H9 (cell line): Measurements from ENCODE around the gene MON1A. TPM values are rescaled to one million over a fixed set of nuclear protein-coding genes. Genes with fewer than 3 reads are reported as not detected.

Source experiments
- DNase-seq: peaks from one replicate; pipeline ENCODE4 v3.0.0-alpha.2; 2017
- H2AFZ ChIP-seq: one replicate; pipeline ENCODE4 v1.6.1; 2013; ENCODE audit warnings: mild to moderate bottlenecking, low read length, control low read depth, moderate library complexity
- H2AK5ac ChIP-seq: 2 replicates; pipeline ENCODE4 v1.6.1; 2013; ENCODE audit warnings: low read length, control low read depth, mixed read lengths; ENCODE audit not compliant: insufficient read length
- H2BK120ac ChIP-seq: one replicate; pipeline ENCODE4 v1.6.1; 2013; ENCODE audit warnings: low read depth, mild to moderate bottlenecking, low read length, control low read depth, inconsistent platforms; ENCODE audit not compliant: poor library complexity, severe bottlenecking
- H2BK12ac ChIP-seq: 2 replicates; pipeline ENCODE4 v1.6.1; 2013; ENCODE audit warnings: low read length, control low read depth, mixed read lengths, low read depth; ENCODE audit not compliant: insufficient read length
- H2BK15ac ChIP-seq: 2 replicates; pipeline ENCODE4 v1.6.1; 2013; ENCODE audit warnings: low read depth, low read length, control low read depth
- H2BK20ac ChIP-seq: one replicate; pipeline ENCODE4 v1.6.1; 2013; ENCODE audit warnings: low read depth, mild to moderate bottlenecking, low read length, control low read depth, inconsistent platforms; ENCODE audit not compliant: poor library complexity, severe bottlenecking
- H2BK5ac ChIP-seq: 2 replicates; pipeline ENCODE4 v1.6.1; 2013; ENCODE audit warnings: low read length, control low read depth, mixed read lengths; ENCODE audit not compliant: insufficient read length
- H3K14ac ChIP-seq: 2 replicates; pipeline ENCODE4 v1.6.1; 2013; ENCODE audit warnings: low read length, control low read depth; ENCODE audit not compliant: insufficient read depth
- H3K18ac ChIP-seq: 2 replicates; pipeline ENCODE4 v1.6.1; 2013; ENCODE audit warnings: low read depth, mild to moderate bottlenecking, mixed read lengths, low read length, control low read depth; ENCODE audit not compliant: insufficient read length
- H3K23ac ChIP-seq: 2 replicates; pipeline ENCODE4 v1.6.1; 2013; ENCODE audit warnings: low read length, control low read depth, mixed read lengths, low read depth; ENCODE audit not compliant: insufficient read length
- H3K23me2 ChIP-seq: 2 replicates; pipeline ENCODE4 v1.6.1; 2013; ENCODE audit warnings: low read depth, mild to moderate bottlenecking, mixed read lengths, low read length, control low read depth; ENCODE audit not compliant: insufficient read length, poor library complexity, severe bottlenecking
- H3K27ac ChIP-seq: 2 replicates; pipeline ENCODE4 v1.5.1; 2013; ENCODE audit warnings: low read length, control low read depth, mixed read lengths, low read depth; ENCODE audit not compliant: insufficient read length
- H3K27me3 ChIP-seq: 2 replicates; pipeline ENCODE4 v1.6.1; 2013; ENCODE audit warnings: low read length, control low read depth, inconsistent platforms; ENCODE audit not compliant: insufficient read depth
- H3K4ac ChIP-seq: 2 replicates; pipeline ENCODE4 v1.6.1; 2013; ENCODE audit warnings: low read depth, mild to moderate bottlenecking, control low read depth, inconsistent platforms, low read length, moderate library complexity
- H3K4me1 ChIP-seq: 2 replicates; pipeline ENCODE4 v1.6.1; 2013; ENCODE audit warnings: low read length, control low read depth, inconsistent platforms; ENCODE audit not compliant: insufficient read depth
- H3K4me2 ChIP-seq: 2 replicates; pipeline ENCODE4 v1.6.1; 2013; ENCODE audit warnings: low read length, control low read depth, mixed read lengths; ENCODE audit not compliant: insufficient read length, insufficient read depth
- H3K56ac ChIP-seq: 2 replicates; pipeline ENCODE4 v1.6.1; 2013; ENCODE audit warnings: low read depth, mild to moderate bottlenecking, mixed read lengths, low read length, control low read depth; ENCODE audit not compliant: insufficient read length
- H3K79me1 ChIP-seq: 2 replicates; pipeline ENCODE4 v1.6.1; 2013; ENCODE audit warnings: low read depth, mild to moderate bottlenecking, moderate library complexity, low read length, control low read depth, inconsistent platforms; ENCODE audit not compliant: insufficient read depth, poor library complexity, severe bottlenecking
- H3K79me2 ChIP-seq: 2 replicates; pipeline ENCODE4 v1.6.1; 2013; ENCODE audit warnings: low read length, control low read depth, inconsistent platforms; ENCODE audit not compliant: insufficient read depth
- H3K9ac ChIP-seq: 2 replicates; pipeline ENCODE4 v1.6.1; 2013; ENCODE audit warnings: low read length, control low read depth, mixed read lengths; ENCODE audit not compliant: insufficient read length; ENCODE audit errors: extremely low read depth
- H3K9me3 ChIP-seq: one replicate; pipeline ENCODE4 v1.6.1; 2013; ENCODE audit warnings: low read depth, low read length, inconsistent platforms; ENCODE audit not compliant: control insufficient read depth
- H3T11ph ChIP-seq: one replicate; pipeline ENCODE4 v1.6.1; 2013; ENCODE audit warnings: mild to moderate bottlenecking, low read length, control low read depth, inconsistent platforms
- H4K20me1 ChIP-seq: one replicate; pipeline ENCODE4 v1.6.1; 2013; ENCODE audit not compliant: control insufficient read depth, insufficient read length, insufficient read depth
- H4K5ac ChIP-seq: 2 replicates; pipeline ENCODE4 v1.6.1; 2013; ENCODE audit warnings: low read depth, mild to moderate bottlenecking, mixed read lengths, low read length, control low read depth; ENCODE audit not compliant: insufficient read length
- H4K8ac ChIP-seq: replicated peaks from 2 replicates; pipeline ENCODE4 v1.6.1; 2013; ENCODE audit warnings: low read length, control low read depth, mixed read lengths, low read depth; ENCODE audit not compliant: insufficient read length
- H4K91ac ChIP-seq: 2 replicates; pipeline ENCODE4 v1.6.1; 2013; ENCODE audit warnings: low read depth, mild to moderate bottlenecking, moderate library complexity, mixed read lengths, low read length, control low read depth; ENCODE audit not compliant: insufficient read length
- H3K27ac Mint-ChIP-seq, 3 experiments: 2 replicates in 2 of 3; 3 replicates in 1 of 3; pipeline ENCODE4 v1.8.0; 2020 to 2021; ENCODE audit warnings: mixed read lengths in 3 of 3, mild to moderate bottlenecking in 1 of 3, moderate library complexity in 1 of 3
- H3K27me3 Mint-ChIP-seq: 2 replicates; pipeline ENCODE4 v1.8.0; 2021; ENCODE audit warnings: low read depth, mild to moderate bottlenecking, moderate library complexity, mixed read lengths
- H3K36me3 Mint-ChIP-seq, 3 experiments: 2 replicates in 2 of 3; 3 replicates in 1 of 3; pipeline ENCODE4 v1.8.0; 2020 to 2021; ENCODE audit warnings: low read depth in 3 of 3, mixed read lengths in 3 of 3; ENCODE audit not compliant: insufficient read depth in 1 of 3
- H3K4me1 Mint-ChIP-seq, 2 experiments: 2 replicates each; pipeline ENCODE4 v1.8.0; 2020; ENCODE audit warnings: mixed read lengths in 2 of 2
- H3K4me3 Mint-ChIP-seq, 2 experiments: 2 replicates in 1 of 2; 3 replicates in 1 of 2; pipeline ENCODE4 v1.8.0; 2020 to 2021; ENCODE audit warnings: mild to moderate bottlenecking in 2 of 2, mixed read lengths in 2 of 2, moderate library complexity in 1 of 2
- H3K9me3 Mint-ChIP-seq, 2 experiments: 2 replicates in 1 of 2; 3 replicates in 1 of 2; pipeline ENCODE4 v1.8.0; 2020; ENCODE audit warnings: mild to moderate bottlenecking in 2 of 2, mixed read lengths in 2 of 2, moderate library complexity in 1 of 2
- WGBS: extraction: QIAGEN DNeasy Blood & Tissue Kit; methylation state at CpG from one replicate; pipeline ENCODE4 v1.1.7; 2013; ENCODE audit warnings: missing lambda C conversion rate, low lambda C conversion rate, mixed read lengths; ENCODE audit not compliant: insufficient read length; ENCODE audit errors: extremely low coverage; 5-methylcytosine and 5-hydroxymethylcytosine counted together
- total RNA-seq: library from RNA; stranded (reverse); gene quantifications from 2 replicates; pipeline ENCODE4 v1.2.1, GENCODE V29; 2021
- TF ChIP-seq, protein P1 (sequence below): fragments of 200-600 bp; sonication (generic); conservative IDR thresholded peaks from 3 replicates; pipeline ENCODE4 v1.8.0; 2021; ENCODE audit warnings: antibody characterized with exemption, mild to moderate bottlenecking

The MON1A gene
- total RNA-seq, 1 experiment from 2014 or later = 10.0 TPM

GRCh38 chr3:49901366-49902339 lies 28.0 kb downstream of the MON1A start:
- no peak overlapping the region for H3K23ac ChIP-seq
- no peak overlapping the region for H2BK120ac ChIP-seq
- no peak for DNase-seq
- Mint-ChIP-seq H3K9me3 (no peaks in the 10 kb centered on the region; a peak in 1 of 5 replicates), H3K27me3 (no peaks in the 10 kb centered on the region), H3K36me3 (no peaks in the 10 kb centered on the region; a peak in 1 of 7 replicates), H3K4me3 (no peak overlapping the region), H3K27ac (no peak overlapping the region), H3K4me1 (peaks cover 18 to 30% of the 10 kb centered on the region in 2 experiments)
- H3K27ac ChIP-seq = no peak overlapping the region
- no peak overlapping the region for H2BK15ac ChIP-seq
- no peak overlapping the region for H4K8ac ChIP-seq
- no peaks in the 10 kb centered on the region for H3K23me2 ChIP-seq
- H3K79me1 ChIP-seq = no peaks in the 10 kb centered on the region
- peaks cover under 1% of the 10 kb centered on the region for H4K20me1 ChIP-seq
- no peak overlapping the region for H2BK20ac ChIP-seq
- no peak overlapping the region for H3K4ac ChIP-seq
- TF ChIP-seq, protein P1, sequence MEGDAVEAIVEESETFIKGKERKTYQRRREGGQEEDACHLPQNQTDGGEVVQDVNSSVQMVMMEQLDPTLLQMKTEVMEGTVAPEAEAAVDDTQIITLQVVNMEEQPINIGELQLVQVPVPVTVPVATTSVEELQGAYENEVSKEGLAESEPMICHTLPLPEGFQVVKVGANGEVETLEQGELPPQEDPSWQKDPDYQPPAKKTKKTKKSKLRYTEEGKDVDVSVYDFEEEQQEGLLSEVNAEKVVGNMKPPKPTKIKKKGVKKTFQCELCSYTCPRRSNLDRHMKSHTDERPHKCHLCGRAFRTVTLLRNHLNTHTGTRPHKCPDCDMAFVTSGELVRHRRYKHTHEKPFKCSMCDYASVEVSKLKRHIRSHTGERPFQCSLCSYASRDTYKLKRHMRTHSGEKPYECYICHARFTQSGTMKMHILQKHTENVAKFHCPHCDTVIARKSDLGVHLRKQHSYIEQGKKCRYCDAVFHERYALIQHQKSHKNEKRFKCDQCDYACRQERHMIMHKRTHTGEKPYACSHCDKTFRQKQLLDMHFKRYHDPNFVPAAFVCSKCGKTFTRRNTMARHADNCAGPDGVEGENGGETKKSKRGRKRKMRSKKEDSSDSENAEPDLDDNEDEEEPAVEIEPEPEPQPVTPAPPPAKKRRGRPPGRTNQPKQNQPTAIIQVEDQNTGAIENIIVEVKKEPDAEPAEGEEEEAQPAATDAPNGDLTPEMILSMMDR = no peak
- no peak overlapping the region for H2BK5ac ChIP-seq
- no peaks in the 10 kb centered on the region for H3K9me3 ChIP-seq
- no CpG with 5 or more reads among the region's 11 CpGs for WGBS
- H3K79me2 ChIP-seq = no peaks in the 10 kb centered on the region
- no peak overlapping the region for H4K5ac ChIP-seq
- H3K56ac ChIP-seq = no peak overlapping the region
- no peak overlapping the region for H2BK12ac ChIP-seq
- no peaks in the 10 kb centered on the region for H3K27me3 ChIP-seq
- no peak overlapping the region for H3K14ac ChIP-seq
- no peak overlapping the region for H3K9ac ChIP-seq
- H3K18ac ChIP-seq = no peak overlapping the region
- no peak overlapping the region for H3K4me2 ChIP-seq
- H3K4me1 ChIP-seq = peaks cover 2% of the 10 kb centered on the region; the same call in 1 of the 2 replicates
- no peak overlapping the region for H2AFZ ChIP-seq
- H4K91ac ChIP-seq = no peak overlapping the region
- H3T11ph ChIP-seq = no peak overlapping the region
- no peak overlapping the region for H2AK5ac ChIP-seq
